DMS153 treated with DMSO at 0.1 percent for 48 hours (cell line): ENCODE measurements around the gene PTPRH.
A peak's percentile ranks its signal among the peaks of the same experiment; 100 is the strongest.
"Not testable (repeated sequence)": the region's sequence is repeated elsewhere in the genome, so short reads cannot be mapped to it uniquely, and the experiment has no call there.

Source experiments
- DNase-seq: peaks from one replicate; lab custom pipeline; 2025; ENCODE audit not compliant: unreplicated experiment; lab: John Stamatoyannopoulos, UW

The PTPRH gene

GRCh38 chr19:55161571-55162322 is 47.6 kb downstream of the PTPRH start:
- no peak for DNase-seq

GRCh38 chr19:55160986-55161365 is 48.3 kb downstream of the PTPRH start:
- DNase-seq: no peak

- peak; percentile 97 for DNase-seq
Observed at GRCh38 chr19:55160128-55160985, 48.9 kb downstream of the PTPRH start.

GRCh38 chr19:55158848-55159749 is 50.2 kb downstream of the PTPRH start:
- DNase-seq: no peak

GRCh38 chr19:55158423-55158822 is 50.9 kb downstream of the PTPRH start:
- DNase-seq: no peak

- DNase-seq: no peak
Observed at GRCh38 chr19:55157064-55157908, 52.0 kb downstream of the PTPRH start, which contains the start of gene TNNI3. TNNI3 (minus strand) TSS chr19:55157732; CDS start chr19:55157589, 143 bp downstream.

GRCh38 chr19:55156202-55157063 is 52.9 kb downstream of the PTPRH start:
- DNase-seq: peak; percentile 89

GRCh38 chr19:55155784-55156183 is 53.5 kb downstream of the PTPRH start:
- DNase-seq: not testable (repeated sequence)

GRCh38 chr19:55153652-55154264 is 55.5 kb downstream of the PTPRH start:
- DNase-seq: no peak

GRCh38 chr19:55152017-55152416 is 57.3 kb downstream of the PTPRH start:
- no peak for DNase-seq

GRCh38 chr19:55149078-55150003 is 60.0 kb downstream of the PTPRH start, which contains the start of gene TNNT1:
TNNT1 (minus strand) TSS chr19:55149206; CDS start chr19:55147157, 2,049 bp downstream.
- DNase-seq: no peak

- DNase-seq: no peak
Observed at GRCh38 chr19:55147545-55148251, 61.6 kb downstream of the PTPRH start.

GRCh38 chr19:55146705-55147273 is 62.5 kb downstream of the PTPRH start:
- DNase-seq: peak; percentile 88

- DNase-seq: peak; percentile 80
Observed at GRCh38 chr19:55146078-55146704, 63.1 kb downstream of the PTPRH start.

GRCh38 chr19:55145232-55145631 is 64.1 kb downstream of the PTPRH start:
- no peak for DNase-seq

GRCh38 chr19:55141696-55142095 is 67.6 kb downstream of the PTPRH start:
- no peak for DNase-seq
